DMS 273 treated with DMSO at 0.1 percent for 48 hours (cell line): ENCODE results near the gene TSPAN1.

Experiments
- DNase-seq: peaks from one replicate; lab custom pipeline; 2025; lab: John Stamatoyannopoulos, UW

TSPAN1 gene

DNA sequence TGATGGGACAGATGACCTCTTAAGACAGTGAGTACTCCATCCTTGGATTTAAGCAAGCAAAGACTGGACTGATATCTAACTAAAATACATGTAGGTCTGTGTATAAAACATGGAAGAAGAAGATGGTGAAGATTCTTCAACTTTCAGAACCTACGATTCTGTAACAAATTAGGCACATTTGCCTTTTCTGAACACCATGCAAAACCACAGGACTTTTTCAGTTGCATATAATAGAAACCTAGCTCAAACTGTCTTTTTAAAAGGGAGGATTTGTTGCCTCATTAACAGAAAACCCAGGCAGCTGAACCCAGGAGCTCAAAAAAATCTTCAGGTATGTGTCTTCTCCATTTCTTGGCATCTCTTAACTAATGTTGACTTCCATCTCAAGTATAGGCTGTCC lies 14.7 kb upstream of the TSPAN1 start:
- DNase-seq = no peak

DNA sequence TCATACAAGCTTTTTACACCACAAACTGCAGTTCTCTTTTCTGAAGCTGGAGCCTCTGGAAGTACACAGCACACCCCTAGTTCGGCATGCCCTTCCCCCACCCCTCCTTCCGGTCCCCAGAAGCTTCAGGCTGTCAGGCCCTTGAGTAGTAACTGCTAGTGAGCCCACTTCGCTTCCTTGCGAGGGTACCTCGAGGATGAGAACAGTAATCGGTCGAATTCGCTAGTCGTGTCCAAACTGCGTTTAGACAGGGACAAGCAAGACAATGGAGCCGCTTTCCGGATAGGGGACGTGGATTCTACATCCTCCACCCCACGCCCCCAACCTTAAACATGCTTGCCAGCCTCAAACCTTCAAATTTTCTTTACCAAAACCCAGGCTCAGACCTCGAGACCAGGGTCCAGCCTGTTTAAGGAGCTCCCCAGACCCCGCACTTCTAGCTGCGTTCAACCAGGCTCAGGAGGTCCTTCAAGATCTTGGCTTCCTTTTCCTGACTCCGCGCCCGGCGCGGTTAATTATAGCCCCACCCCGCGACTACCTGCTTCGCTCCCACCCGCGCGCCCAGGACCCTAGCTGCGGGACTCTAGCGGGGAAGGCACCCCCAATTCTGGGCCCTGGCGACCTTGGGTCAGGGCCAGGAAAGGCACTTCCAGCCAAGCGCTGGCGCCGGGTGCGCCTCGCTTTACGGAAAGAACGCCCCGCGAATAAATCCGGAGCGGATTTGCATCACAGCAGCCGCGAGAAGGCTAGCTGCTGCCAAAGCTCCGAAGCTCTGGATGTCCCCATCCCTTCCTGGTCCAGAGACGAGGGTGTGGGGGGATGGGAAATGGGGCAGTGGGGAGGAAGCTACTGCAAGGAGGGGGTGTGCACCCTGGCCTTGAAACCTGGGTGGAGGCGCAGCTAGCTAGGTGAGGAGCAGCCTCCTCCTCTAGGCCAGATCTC lies 8.1 kb upstream of the TSPAN1 start:
- DNase-seq = no peak

DNA sequence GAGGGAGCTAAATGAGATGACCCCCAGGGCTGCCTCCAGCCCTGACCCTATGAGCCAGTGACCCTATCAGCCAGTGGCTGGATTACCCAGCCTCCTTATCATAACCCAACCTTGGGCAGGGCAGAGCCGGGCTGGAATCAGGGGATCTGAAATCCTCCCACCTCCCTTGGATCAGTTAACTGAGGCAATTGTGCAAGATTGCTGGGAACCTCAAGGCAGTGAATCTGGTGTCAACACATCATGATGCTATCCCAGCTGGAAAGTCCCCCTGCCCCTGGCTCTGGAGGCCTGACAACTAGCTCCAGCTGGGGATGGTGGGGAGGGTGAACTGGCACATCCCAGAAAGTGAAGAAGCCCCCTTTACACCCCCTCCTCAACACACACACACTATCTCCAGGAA lies 6.4 kb upstream of the TSPAN1 start:
- DNase-seq = no peak

DNA sequence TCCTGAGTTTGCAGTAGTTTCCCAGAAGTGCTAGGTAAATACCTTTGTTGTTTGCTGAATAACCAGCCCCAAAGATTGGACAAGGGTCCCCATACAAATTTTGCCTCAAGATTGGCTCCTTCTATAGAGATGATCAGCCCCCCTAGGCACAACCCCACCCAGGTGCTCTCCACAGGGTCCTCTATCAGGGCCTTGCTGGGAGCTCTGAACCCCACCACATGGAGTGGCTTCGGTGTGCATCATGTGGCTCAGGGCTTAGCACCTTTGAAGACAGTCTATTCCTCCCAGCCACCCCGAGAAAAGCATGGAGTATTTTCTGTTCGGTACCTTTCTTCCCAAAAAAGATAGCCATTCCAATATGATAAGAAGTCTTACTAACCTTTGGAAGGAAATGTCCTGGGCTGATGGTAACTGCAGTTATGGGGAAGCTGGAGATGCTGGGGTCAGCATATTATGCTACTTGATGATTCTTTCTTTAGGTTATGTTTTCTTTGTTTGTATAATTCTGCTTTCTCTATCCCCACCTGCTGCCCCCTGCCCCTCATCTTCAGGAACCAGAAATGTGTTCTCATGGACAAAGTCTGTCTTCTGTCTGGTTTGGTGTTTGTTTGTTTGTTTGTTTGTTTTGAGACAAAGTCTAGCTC lies 5.0 kb upstream of the TSPAN1 start:
- DNase-seq = no peak

DNA sequence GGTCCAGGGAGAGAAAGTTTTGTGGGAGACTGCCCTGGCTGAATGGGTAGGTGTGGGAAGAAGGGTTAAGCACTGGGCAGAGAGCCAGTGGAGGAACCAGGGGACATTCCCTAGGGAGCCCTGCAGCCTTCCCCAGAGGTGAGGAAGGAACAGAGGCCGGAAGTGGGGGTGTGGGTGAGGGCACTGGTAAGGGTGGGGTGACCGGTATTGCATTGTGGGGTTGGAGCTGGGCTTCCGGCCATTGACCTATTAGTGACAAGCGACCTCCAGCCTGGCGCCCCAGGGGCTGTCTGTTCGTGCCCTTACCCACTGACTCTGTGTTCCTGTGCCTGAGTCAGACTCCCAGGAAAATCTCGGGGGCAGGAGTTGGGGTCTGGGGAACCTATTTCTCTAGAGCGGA lies 3.5 kb upstream of the TSPAN1 start:
- DNase-seq = no peak

DNA sequence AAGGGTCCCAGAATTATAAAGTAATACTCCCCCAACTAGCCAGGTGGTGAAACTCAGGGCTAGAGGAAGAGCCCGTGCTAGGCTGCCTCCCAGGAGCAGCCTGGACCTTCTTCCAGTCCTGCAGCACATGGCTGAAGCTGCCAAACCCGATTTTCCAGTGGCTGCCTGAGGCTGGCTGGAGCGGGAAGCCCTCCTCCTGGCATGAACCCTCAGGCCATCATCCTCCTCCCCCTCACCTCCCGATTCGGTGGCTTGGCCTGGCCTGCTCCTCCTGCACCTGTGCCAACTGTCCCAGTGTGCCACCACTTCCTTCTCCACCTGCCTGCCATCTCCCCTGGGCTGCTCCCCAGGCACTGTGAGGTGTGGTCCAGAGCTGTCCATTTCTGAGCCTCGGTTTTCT lies 3.0 kb upstream of the TSPAN1 start:
- no peak for DNase-seq

DNA sequence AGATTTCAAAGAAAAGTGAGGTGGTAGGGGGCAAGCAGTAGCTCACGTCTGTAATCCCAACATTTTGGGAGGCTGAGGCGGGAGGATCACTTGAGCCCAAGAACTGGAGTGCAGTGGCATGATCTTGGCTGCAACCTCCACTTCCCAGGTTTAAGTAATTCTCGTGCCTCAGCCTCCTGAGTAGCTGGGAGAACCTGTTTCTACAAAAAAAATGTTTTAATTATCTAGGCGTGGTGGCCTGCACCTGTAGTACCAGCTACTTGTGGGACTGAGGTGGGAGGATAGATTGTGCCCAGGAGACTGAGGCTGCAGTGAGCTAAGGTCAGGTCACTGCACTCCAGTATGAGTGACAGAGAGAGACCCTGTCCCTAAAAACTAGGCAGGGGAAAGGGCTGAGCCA lies 2.6 kb upstream of the TSPAN1 start:
- no peak for DNase-seq

DNA sequence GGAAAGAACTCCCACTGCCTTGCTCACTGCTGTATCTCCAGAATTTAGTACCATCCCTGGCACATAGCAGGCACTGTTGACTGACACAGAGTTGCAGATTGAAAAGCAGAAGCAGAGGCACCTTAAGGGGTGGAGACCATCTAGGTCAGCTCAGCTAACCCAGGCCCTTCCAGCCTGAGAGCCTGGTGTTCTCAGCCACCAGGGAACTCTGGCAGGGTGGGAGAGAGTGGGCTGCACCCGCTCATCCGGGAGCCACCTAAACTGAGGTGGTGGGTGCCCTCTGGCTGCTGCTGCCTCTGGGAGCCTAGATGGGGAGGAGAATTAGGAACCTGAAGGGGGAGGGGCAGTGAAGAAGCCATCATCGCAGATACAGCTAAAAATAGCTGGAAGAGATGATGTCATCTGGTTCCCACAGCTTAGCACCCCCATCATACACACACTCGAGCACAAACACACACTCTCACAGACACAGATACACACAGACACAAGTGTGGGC lies 1.5 kb upstream of the TSPAN1 start:
- no peak for DNase-seq

DNA sequence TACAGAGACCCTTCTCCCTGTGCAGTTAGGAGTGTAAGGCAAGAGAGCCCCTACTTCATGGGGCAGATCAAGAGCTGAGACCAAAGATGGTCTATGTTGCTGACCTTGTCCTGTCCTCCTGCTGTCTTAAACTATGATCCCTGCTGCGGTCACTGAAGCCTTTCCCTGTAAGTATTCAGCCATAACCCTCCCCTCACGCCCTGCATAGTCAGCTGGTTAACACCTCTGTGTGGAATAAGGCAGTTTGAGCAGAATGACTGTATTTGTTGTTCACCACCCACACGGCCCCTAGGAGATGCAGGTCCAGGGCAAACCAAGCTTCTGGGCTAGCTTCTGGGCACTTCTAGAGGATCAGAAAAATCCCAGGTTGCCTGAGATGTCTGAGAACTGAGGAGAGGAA lies 356 bp downstream of the TSPAN1 start:
- DNase-seq = no peak

DNA sequence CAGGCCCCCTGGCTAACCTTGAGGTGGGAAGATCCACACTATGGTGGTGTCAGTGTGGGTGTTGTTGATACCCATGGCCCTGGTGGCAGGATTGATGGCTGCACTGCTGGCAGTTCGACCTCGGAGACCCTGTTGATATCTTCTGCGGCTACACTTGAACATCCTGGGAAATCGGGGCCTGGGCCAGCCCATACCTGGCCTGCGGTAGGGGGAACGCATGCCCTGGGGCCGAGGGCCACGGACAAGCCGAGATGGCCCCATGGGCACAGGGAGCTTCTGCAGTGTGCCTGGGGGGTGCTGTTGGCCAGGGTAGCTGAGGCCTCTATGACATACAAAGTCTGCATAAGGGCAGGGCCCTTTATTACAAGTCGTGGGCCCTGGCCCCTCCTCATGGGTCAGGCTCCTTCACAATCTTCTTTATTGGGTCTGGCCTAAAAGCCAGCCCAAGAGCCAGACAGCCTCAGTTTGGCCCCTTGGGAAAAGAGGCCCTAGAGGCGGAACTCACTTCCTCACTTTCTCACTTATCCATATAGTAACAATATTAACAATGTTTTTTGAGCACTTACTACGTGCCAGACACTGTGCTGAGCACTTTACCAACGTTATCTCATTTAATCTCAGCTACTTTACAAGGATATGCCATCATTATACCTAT lies 1.5 kb downstream of the TSPAN1 start, which contains the start of gene P3R3URF:
P3R3URF (minus strand) TSS at position 278 of the 655 bp plus-strand sequence; CDS start at position 261, 17 bp downstream.
- DNase-seq = no peak

DNA sequence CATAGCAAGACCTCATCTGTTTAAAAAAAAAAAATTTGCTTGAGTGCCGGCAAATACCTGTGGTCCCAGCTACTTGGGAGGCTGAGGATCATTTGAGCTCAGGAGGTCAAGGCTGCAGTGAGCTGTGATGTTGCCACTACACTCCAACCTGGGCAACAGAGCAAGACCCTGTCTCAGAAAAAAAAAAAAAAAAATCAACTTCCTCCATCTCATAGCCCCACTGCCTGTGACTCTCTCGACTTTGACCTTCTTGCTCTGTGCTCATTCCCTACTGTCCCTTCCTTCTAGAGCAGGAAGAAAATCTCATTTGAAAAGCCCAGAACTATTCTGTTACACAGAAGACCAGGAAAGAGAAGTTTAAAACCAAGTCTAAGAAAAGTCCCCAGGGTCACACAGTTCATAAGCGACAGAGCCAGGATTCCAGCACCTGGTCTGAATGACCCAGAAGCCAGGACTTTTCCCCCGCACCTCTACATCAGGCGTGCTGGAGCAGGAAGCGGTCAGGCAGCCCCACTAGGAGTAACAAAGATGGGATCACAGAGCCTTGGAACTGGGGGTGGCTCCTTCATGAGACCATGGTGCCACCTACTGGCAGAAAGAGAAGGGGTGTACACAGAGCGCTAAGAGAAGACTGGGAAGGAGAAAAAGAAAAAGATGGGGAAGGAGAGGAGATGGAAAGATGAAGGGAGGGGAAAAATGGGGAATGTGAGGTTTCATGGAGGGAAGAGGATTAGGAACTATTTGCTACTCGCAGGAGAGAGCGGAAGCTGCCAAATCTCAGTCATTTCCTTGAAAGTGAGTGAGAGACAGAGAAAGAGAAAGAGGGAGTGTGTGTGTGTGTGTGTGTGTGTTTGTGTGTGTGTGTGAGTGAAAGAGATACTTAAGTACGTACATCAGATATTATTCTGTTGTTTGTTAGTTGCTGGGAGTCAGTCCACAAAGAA lies 4.5 kb downstream of the TSPAN1 start:
- DNase-seq = peak; percentile 76

DNA sequence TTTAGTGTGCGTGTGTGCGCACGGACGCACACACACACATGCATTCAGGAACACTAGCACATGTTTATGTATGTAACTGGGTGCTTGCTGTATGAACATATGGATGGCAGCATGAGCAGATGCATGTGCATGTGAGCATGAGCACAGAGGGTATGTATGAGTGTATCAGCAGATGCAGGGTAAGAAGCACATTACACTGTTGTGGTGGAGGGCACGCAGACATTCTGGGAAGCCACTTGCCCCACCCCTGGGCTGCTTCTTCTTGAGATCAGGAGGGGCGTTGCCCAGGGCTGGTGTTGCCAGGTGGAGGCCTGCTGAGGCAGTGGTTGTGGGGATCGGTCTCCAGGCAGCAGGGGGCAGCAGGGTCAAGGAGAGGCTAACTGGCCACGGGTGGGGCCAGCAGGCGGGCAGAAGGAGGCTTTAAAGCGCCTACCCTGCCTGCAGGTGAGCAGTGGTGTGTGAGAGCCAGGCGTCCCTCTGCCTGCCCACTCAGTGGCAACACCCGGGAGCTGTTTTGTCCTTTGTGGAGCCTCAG lies 5.3 kb downstream of the TSPAN1 start:
- DNase-seq = peak; percentile 53

DNA sequence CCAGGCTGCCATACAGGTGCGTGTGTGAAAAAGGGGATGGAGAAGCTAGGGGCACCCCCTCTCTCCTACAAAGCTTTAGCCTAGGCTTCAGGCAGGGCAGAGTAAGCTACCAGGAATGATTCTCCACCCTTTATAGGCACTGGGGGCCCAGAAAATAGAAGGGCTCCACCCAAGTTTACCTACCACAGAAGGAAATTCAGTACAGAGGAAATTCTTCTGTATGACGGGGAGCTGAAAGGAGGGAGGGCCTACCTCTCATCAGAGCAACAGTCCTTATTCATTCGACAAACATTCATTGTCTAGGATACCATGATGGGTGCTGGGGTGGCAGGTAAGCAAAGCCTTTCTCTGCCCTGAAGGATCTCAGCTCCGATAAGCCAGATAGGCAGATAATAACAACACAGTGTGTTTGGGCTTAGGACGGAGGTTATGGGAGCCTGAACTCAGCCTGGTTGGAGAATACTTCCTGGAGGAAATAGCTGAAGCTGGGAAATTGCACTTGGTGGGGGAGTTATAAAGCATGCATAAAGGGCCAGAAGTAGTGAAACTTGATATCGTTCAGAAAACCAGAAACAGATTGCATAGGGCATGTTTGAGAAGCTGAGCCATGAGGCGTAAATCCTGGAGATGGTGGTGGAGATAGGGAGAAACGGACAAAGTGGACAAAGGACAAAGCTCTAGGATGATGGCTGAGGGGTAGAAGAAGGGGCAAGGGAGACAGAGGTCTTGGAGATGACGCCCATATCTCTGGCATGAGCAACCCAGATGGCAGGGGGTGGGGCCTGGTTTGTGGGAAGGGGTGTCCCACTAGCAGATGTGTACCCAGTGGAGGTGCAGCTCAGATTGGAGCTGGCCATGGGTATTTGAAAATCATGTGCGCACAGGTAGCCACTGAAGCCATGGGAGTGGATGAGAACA lies 6.7 kb downstream of the TSPAN1 start:
- DNase-seq = peak; percentile 85

DNA sequence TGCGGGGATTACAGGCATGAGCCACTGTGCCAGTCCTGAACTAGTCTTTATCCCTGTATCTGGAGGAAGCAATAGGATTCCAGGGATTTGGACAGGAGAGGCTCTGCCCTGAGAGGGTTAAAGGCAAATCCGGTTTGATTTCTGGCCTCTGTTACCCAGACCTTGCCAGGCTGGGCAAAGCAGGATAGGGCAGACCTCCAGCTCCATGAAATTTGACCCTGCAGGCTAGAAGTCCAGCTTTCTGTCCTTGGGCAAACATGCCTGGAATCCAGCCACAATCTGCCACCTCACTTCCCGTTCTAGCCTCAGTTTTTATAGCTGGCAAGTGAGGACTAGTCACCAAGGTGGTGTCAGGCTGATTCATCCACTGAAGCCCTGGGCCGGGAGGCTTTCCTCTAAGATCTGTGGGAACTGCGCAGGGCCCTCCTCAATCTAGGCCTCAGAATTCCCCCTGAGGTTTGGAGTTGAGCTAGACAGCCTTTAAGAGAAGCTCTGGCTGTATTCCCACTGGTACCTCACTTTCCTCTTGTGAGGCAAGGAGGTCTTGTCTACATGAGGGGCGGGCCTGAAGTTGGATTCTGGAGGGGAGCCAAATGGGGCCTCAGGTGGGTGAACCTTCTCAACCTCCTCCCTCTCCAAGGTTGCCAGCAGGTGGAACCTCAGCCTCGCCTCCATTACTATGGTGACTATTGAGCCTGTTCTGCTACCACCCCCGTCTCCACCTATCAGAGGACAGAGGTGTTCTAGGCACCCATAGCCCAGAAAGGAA lies 8.4 kb downstream of the TSPAN1 start:
- peak; percentile 84 for DNase-seq

DNA sequence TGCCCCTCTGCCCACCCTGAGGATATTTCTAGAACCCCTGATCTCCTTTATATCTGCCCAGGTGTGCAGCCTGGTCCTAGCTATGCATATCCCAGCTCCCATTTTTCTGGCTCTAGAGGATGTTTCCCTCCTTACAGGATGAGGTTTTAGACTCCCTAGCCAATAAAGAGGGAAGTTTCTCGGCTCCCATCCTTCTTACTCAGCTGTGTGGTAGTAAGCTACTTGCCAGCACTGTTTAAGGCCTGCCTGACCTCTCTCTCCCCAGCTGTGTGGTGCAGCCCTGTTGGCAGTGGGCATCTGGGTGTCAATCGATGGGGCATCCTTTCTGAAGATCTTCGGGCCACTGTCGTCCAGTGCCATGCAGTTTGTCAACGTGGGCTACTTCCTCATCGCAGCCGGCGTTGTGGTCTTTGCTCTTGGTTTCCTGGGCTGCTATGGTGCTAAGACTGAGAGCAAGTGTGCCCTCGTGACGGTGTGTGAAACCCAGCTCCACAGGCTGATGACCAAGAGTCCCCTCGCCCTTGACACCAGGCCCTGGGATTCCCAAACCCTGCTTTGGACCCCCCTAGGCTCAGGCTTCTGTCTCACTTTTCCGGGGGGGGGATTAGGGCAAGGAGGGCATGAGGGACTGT lies 9.2 kb downstream of the TSPAN1 start:
- no peak for DNase-seq

DNA sequence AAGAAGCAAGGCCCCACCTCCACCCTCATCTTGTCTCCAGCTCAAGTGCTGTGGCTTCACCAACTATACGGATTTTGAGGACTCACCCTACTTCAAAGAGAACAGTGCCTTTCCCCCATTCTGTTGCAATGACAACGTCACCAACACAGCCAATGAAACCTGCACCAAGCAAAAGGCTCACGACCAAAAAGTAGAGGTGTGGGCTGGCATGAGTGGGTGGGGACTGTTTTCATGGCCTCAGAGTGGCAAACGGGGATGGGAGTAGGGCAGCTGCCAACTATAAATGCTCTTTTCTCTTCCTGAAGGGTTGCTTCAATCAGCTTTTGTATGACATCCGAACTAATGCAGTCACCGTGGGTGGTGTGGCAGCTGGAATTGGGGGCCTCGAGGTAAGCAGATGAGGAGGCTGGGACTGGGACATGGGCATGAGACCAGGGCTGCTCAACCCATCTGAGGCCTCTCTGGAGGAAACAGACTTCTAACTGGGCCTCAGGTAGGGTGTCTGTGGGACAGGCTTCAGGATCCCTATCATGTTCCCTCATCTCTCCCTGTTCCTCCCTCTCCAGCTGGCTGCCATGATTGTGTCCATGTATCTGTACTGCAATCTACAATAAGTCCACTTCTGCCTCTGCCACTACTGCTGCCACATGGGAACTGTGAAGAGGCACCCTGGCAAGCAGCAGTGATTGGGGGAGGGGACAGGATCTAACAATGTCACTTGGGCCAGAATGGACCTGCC lies 10.2 kb downstream of the TSPAN1 start:
- no peak for DNase-seq

DNA sequence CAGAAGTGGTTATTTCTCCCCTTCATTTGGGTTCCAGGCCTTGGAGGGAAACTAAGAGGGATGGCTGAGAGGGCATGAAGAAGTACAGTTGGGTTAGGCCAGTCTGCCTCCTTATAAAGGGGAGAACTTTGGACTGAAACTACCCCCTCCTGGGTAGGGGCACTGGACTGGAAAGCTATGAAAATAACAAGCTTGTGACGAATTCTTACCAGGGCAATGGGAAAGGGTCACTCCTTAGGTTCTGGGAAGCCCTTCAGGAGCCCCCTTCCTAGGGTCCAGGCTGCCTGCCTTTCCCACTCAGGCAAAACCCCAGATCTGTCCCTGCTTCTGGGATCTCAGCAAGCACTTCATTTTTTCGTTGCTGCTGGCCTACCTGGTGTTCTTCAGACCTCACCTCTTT lies 11.2 kb downstream of the TSPAN1 start:
- DNase-seq = no peak
